AG08395 (cell line): ENCODE data around the gene HOMER1.
"Not testable (repeated sequence)": the region's sequence is repeated elsewhere in the genome, so short reads cannot be mapped to it uniquely, and the experiment has no call there.

Experiments used
- DNase-seq: peaks from one replicate; pipeline ENCODE4 v3.0.0; 2012; ENCODE audit warnings: mixed read lengths, low spot score

HOMER1 gene

DNA sequence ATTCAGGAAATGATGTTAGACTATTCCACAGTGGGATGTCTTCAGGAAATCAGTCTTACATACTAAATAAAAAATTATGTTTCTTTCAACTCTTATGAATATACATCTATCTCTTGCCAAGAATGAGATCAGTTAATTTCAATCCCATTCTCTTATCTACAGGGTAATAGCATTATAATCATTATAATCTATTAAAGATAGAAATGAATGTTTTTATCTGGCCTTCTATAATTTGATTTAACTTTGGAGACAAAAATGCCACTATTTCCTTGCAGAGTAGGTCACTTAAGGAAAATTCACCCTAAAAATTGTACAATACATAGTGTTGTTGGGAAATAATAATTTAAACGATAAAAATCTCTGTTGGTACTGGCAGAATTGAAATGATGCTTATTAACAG, 96.4 kb downstream of the HOMER1 start:
- DNase-seq: no peak

DNA sequence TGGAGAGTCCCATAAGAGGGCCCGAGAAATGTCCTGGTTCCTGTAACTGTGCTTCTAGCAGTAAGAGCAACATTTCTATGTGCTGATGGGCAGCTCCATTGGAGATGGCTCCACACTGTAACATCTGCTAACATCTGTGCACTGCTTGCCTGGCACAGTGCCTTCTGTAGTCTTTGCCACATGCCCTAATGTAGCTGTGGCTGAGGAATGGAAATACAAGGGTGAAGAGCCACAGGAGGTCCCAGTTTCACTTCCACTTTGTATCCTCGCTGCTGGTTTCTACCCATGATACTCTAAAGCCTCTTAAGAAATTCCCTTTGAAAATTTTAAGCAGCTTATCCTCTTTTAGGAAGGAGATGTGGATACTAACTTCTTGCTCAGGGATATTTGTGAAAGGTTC, 97.4 kb downstream of the HOMER1 start:
- peak; percentile 10 for DNase-seq

- no peak for DNase-seq
These were observed 100.8 kb downstream of the HOMER1 start for GRCh38 chr5:79413112-79413511.

- no peak for DNase-seq
These were observed 105.9 kb downstream of the HOMER1 start for GRCh38 chr5:79408028-79408427.

DNA sequence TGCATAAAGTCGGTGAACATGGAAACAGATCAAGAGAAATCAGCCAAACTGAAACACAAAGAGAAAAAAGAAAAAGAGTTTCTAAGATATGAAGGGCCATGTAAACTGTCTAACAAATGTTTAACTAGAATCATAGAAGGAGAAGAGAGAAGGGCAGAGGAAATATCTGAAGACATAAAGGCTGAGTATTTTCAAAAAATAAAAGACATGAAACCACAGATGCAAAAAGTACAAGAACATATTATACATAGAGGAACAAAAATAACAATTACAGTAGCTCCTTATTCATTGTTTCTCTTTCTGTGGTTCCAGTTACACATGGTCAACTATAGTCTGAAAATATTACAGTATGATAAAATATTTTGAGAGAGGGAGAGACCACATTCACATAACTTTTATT, 106.3 kb downstream of the HOMER1 start:
- no peak for DNase-seq

GRCh38 chr5:79401216-79401615, 112.7 kb downstream of the HOMER1 start:
- DNase-seq: no peak

DNA sequence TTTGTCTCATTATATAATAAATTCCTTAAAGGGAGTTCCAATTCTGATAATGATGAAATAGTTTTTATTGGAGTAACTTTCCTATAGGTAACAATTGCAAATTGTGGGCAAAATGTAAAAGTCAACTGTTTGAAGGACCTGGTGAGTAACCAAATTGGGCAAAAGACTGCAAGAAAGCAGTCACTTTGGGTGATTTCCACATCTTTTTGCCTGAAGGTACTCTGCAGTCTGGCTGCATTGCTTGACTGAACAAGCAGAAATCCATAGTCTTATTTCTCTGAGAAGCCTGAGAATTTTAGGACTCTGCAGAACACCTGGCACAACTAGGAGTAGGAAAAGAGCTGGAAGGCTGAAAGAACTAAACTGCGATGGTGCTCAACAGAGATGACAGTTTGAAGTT, 114.9 kb downstream of the HOMER1 start:
- DNase-seq: no peak

DNA sequence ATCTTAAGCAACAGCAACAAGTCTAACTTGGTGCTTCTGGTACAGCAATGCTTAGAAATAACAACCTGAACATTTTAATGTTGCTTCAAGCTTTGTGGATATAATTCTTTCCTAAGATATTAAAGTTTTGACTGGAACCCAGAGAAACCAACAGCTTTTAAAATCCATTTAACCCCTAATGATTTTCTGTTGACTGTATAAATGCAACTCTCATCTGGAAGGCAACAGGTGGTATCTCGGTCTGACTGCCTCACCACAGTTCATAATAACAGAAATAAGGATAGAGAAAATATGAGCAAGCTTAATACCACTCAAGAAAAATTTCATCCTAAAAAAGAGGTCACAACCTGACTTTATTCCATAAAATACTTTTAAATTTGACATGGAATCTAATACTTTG, 116.9 kb downstream of the HOMER1 start:
- DNase-seq: no peak

DNA sequence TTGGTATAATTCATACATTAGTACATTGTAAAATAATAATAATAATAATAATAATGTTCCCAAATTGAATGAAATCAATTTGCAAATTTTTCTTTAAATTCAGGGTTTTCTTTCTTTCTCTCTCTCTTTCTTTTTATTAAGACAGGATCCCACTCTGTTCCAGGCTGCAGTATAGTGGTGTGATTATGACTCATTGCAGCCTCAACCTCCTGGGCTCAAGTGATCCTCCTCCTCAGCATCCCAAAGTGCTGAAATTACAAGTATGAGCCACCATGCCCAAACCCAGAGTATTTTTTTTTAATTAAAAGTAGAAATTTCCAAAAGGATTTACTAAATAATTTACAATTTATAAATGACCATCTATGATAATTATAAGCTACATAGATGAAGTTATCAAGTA, 117.7 kb downstream of the HOMER1 start:
- no peak for DNase-seq

- no peak for DNase-seq
These were observed 118.6 kb downstream of the HOMER1 start for GRCh38 chr5:79395296-79395695.

DNA sequence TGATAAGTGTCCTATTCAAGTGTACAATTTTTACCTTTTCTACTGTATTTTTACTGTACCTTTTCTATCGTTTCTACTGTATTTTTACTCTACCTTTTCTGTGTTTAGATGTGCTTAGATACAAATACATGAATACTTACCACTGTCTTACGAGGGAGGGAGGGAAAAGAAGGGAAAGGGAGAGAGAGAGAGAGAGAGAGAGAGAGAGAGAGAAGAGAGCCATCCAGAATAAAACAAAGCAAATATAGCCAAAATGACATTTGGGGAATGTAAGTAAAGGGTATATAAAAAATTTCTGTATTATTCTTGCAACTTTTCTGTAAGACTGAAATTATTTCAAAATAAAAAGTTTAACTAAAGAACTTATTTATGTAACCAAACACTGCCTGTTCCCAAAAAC, 121.2 kb downstream of the HOMER1 start:
- DNase-seq: no peak

GRCh38 chr5:79386679-79387078, 127.3 kb downstream of the HOMER1 start:
- no peak for DNase-seq

- not testable (repeated sequence) for DNase-seq
These were observed 128.8 kb downstream of the HOMER1 start for GRCh38 chr5:79385126-79385525.

DNA sequence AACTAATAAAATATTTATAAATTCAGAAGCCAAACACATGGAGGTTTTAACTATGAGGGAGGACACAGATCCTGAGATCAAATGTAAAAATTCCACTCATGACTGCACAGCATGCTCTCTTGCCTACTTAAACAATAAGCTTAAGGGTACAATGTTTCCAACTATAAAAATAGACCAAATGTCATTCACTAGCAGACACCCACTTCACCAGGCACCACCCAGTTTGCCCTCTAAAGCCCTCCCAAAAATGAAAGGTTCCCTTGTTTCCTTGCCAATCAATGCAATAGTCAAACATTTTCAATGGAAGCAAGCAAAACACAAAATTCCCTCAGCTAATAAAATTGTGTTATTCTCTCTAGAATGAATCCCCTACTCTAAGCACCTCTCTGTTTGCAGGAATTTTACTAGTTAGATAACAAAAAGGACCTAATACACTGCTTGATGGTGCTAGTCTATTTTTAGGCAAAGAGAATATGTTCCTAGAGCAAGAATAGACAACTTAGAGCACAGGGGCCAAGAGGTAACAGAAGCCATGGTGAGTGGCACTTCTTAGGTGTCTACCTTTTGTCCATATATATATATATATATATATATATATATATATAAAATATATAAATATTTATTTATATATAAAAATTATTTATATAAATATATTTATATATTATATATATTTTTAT, 135.3 kb downstream of the HOMER1 start:
- no peak for DNase-seq

DNA sequence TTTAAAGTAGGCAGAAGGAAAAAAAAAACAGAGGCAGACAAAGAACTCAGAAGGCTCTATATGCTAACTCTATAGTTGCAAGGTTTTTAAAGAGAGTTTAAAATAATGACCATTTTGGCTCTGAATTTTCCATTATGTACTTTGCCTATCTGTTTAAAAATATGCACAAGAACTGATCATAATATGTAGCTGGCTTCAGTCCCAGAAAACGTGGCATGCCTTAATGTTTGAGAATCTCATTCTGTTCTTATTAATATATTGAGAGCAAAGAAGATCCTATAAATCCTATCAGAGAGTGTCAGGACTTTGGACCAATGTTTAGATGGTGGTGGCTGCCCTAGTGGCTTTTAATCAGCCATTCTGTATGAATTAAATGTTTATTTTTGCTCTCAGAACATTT, 156.5 kb downstream of the HOMER1 start:
- no peak for DNase-seq

GRCh38 chr5:79349881-79350280, 164.1 kb downstream of the HOMER1 start:
- DNase-seq: no peak

GRCh38 chr5:79349047-79349446, 164.9 kb downstream of the HOMER1 start:
- no peak for DNase-seq

DNA sequence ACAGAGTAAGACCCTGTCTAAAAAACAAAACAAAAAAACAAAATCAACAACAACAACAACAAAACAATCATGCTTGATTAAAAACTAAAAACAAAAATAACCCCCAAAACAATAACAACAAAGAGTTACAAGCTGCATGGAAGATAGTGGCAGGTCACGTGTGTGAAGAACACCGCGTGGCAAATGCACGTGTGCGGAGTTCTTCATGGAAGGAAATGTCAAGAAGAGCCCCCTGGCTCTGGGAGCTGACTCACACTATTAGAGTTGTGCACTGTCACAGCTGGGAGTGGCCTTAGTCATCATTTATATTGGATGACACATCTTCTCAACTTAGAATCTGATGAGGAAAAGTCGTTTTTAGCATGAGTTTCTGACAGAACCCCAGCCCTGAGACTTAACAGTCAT, 167.5 kb downstream of the HOMER1 start:
- DNase-seq: peak; percentile 61

- DNase-seq: no peak
These were observed 179.9 kb downstream of the HOMER1 start for GRCh38 chr5:79333852-79334557.

GRCh38 chr5:79330071-79330470, 183.9 kb downstream of the HOMER1 start:
- DNase-seq: no peak

DNA sequence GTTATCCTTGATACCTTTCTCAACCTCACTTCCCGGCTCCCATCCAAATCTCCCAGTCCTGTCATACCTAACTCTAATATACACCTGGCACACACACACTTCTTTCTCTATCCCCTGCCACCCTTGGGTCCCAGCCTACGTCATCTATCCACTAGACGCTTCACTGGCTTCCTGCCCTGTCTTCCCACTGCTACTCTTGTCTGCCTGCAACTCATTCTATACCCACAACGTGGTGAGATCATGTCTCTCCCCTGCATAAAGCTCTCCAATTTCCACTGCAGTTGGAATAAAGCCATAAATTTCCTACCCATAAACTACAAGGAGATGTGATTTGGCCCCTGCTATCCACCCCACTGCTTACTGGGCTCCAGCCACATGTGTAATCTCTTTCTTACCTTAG, 184.5 kb downstream of the HOMER1 start:
- DNase-seq: no peak
